Measurements from ENCODE around the gene CHST1.

CHST1 gene

GRCh38 chr11:45702511-45702910 is 37.1 kb upstream of the CHST1 start:
- DNase-seq (ENCODE audit: low read depth): no peak
- no peak overlapping the region for H3K4me3 ChIP-seq (ENCODE audit: low read depth, low read length)
- TF ChIP-seq CTCF (IDR thresholded peaks at IDR 0.05; ENCODE audit: low read depth, low read length, missing control alignments): no peak
- in situ Hi-C loops (cut with HindIII; ENCODE audit: low sequenced_read_pairs): loop anchor here (5.0 kb wide), 1 partner anchor 40 kb away; no protein-coding TSS in a partner anchor

GRCh38 chr11:45698777-45699497 is 33.5 kb upstream of the CHST1 start:
- no peak overlapping the region for H3K4me3 ChIP-seq (ENCODE audit: low read depth, low read length)
- in situ Hi-C loops (cut with HindIII; ENCODE audit: low sequenced_read_pairs): no loop called here
- no peak for DNase-seq (ENCODE audit: low read depth)
- no peak for TF ChIP-seq CTCF (IDR thresholded peaks at IDR 0.05; ENCODE audit: low read depth, low read length, missing control alignments)

- TF ChIP-seq CTCF (IDR thresholded peaks at IDR 0.05; ENCODE audit: low read depth, low read length, missing control alignments): no peak
- no peak for DNase-seq (ENCODE audit: low read depth)
- in situ Hi-C loops (cut with HindIII; ENCODE audit: low sequenced_read_pairs): no loop called here
- no peak overlapping the region for H3K4me3 ChIP-seq (ENCODE audit: low read depth, low read length)
Measured at GRCh38 chr11:45692808-45693453, 27.5 kb upstream of the CHST1 start.

- TF ChIP-seq CTCF (IDR thresholded peaks at IDR 0.05; ENCODE audit: low read depth, low read length, missing control alignments): no peak
- H3K4me3 ChIP-seq (ENCODE audit: low read depth, low read length): no peak overlapping the region
- no peak for DNase-seq (ENCODE audit: low read depth)
- in situ Hi-C loops (cut with HindIII; ENCODE audit: low sequenced_read_pairs): no loop called here
Measured at GRCh38 chr11:45688472-45689033, 23.1 kb upstream of the CHST1 start.

- no peak for DNase-seq (ENCODE audit: low read depth)
- in situ Hi-C loops (cut with HindIII; ENCODE audit: low sequenced_read_pairs): no loop called here
- H3K4me3 ChIP-seq (ENCODE audit: low read depth, low read length): no peak overlapping the region
- no peak for TF ChIP-seq CTCF (IDR thresholded peaks at IDR 0.05; ENCODE audit: low read depth, low read length, missing control alignments)
Measured at GRCh38 chr11:45687836-45688235, 22.4 kb upstream of the CHST1 start.

- in situ Hi-C loops (cut with HindIII; ENCODE audit: low sequenced_read_pairs): no loop called here
- DNase-seq (ENCODE audit: low read depth): no peak
- H3K4me3 ChIP-seq (ENCODE audit: low read depth, low read length): no peak overlapping the region
- TF ChIP-seq CTCF (IDR thresholded peaks at IDR 0.05; ENCODE audit: low read depth, low read length, missing control alignments): no peak
Measured at GRCh38 chr11:45685964-45686537, 20.6 kb upstream of the CHST1 start.

Measured in astrocyte of the cerebellum (primary cell).